Stimulated activated CD4-positive, alpha-beta T cell treated with anti-CD3 and anti-CD28 coated beads, Interleukin-1b, Interleukin-23, amount 100 ng/mL, for 24 hours (primary cell): ENCODE data around the gene CLIP2.
"Not testable (repeated sequence)": the region's sequence is repeated elsewhere in the genome, so short reads cannot be mapped to it uniquely, and the experiment has no call there.

ENCODE experiments used
- DNase-seq, 4 experiments: peaks; one replicate each; pipeline ENCODE4 v3.0.0-alpha.2; 2020; ENCODE audit warnings: low read depth in 4 of 4, low spot score in 1 of 4

CLIP2 gene

GRCh38 chr7:74365322-74366022, 76.3 kb downstream of the CLIP2 start:
- no peak for DNase-seq

- no peak for DNase-seq
These were observed 82.5 kb downstream of the CLIP2 start for GRCh38 chr7:74371381-74372341.

- DNase-seq = no peak
These were observed 83.4 kb downstream of the CLIP2 start for GRCh38 chr7:74372511-74373111.

GRCh38 chr7:74373536-74373935, 84.3 kb downstream of the CLIP2 start:
- no peak for DNase-seq

- DNase-seq = no peak
These were observed 86.6 kb downstream of the CLIP2 start for GRCh38 chr7:74375726-74376220.

GRCh38 chr7:74376256-74377036, 87.2 kb downstream of the CLIP2 start:
- no peak for DNase-seq

- DNase-seq = no peak
These were observed 90.7 kb downstream of the CLIP2 start for GRCh38 chr7:74379938-74380337.

- no peak for DNase-seq
These were observed 91.5 kb downstream of the CLIP2 start for GRCh38 chr7:74380720-74381119.

- not testable (repeated sequence) for DNase-seq
These were observed 94.9 kb downstream of the CLIP2 start for GRCh38 chr7:74384086-74384485.

GRCh38 chr7:74384854-74385253, 95.6 kb downstream of the CLIP2 start:
- DNase-seq = not testable (repeated sequence)

GRCh38 chr7:74387606-74388005, 98.4 kb downstream of the CLIP2 start:
- no peak for DNase-seq

- DNase-seq = no peak
These were observed 99.7 kb downstream of the CLIP2 start for GRCh38 chr7:74388880-74389415.

GRCh38 chr7:74393722-74394121, 104.5 kb downstream of the CLIP2 start:
- not testable (repeated sequence) for DNase-seq

GRCh38 chr7:74394601-74395000, 105.4 kb downstream of the CLIP2 start:
- not testable (repeated sequence) for DNase-seq

GRCh38 chr7:74395745-74396311, 106.6 kb downstream of the CLIP2 start:
- no peak for DNase-seq

- DNase-seq = no peak
These were observed 107.8 kb downstream of the CLIP2 start for GRCh38 chr7:74396993-74397392.

GRCh38 chr7:74398426-74398825, 109.2 kb downstream of the CLIP2 start:
- DNase-seq = no peak

- DNase-seq = no peak
These were observed 109.8 kb downstream of the CLIP2 start for GRCh38 chr7:74399006-74399405.

- no peak for DNase-seq
These were observed 111.4 kb downstream of the CLIP2 start for GRCh38 chr7:74400420-74401136.
